ENCODE measurements around the gene ZMIZ1. TPM values are rescaled to one million over a fixed set of nuclear protein-coding genes. Genes with fewer than 3 reads are reported as not detected.

The ZMIZ1 gene
- total and polyA plus RNA-seq, 4 donors, result 3.9 to 19.1 (median 9.8) TPM

GRCh38 chr10:79182781-79183467 is 114.2 kb downstream of the ZMIZ1 start:
- H3K4me3 ChIP-seq (ENCODE audit: low read depth in 1 of 3, low read length in 3 of 3), result no peak overlapping the region
- H3K27ac ChIP-seq (ENCODE audit: low read depth in 1 of 2, low read length in 2 of 2), result no peak overlapping the region
- no peak for TF ChIP-seq RXRA (IDR thresholded peaks at IDR 0.05)
- TF ChIP-seq MAX (IDR thresholded peaks at IDR 0.05), result no peak
- TF ChIP-seq GABPA (IDR thresholded peaks at IDR 0.05 in 1 of 2, conservative IDR thresholded peaks at IDR 0.05 in 1 of 2), result no peak
- no peak for TF ChIP-seq HNF4G (IDR thresholded peaks at IDR 0.05)
- no peak for TF ChIP-seq JUND (IDR thresholded peaks at IDR 0.05)
- TF ChIP-seq FOXA1 (IDR thresholded peaks at IDR 0.05), result no peak
- no peak for TF ChIP-seq HNF4A (conservative IDR thresholded peaks at IDR 0.05)
- TF ChIP-seq ATF3 (IDR thresholded peaks at IDR 0.05), result no peak
- no peak for TF ChIP-seq SP1 (IDR thresholded peaks at IDR 0.05)
- TF ChIP-seq FOXA2 (IDR thresholded peaks at IDR 0.05), result no peak
- no peak for TF ChIP-seq CTCF (IDR thresholded peaks at IDR 0.05; ENCODE audit: low read depth, low read length, missing input control)
- TF ChIP-seq NR2F2 (IDR thresholded peaks at IDR 0.05), result no peak
- no peak for TF ChIP-seq TAF1 (conservative IDR thresholded peaks at IDR 0.05)
- TF ChIP-seq RAD21 (IDR thresholded peaks at IDR 0.05), result no peak
- TF ChIP-seq ZBTB33 (IDR thresholded peaks at IDR 0.05), result no peak
- TF ChIP-seq REST (IDR thresholded peaks at IDR 0.05), result no peak
- H3K9me3 ChIP-seq (ENCODE audit: control insufficient read depth in 4 of 4, low read length in 3 of 4), result no peaks in the 10 kb centered on the region
- 81% methylated on average over 14 of the region's 14 CpGs for WGBS
- no peak for DNase-seq (ENCODE audit: low spot score)
- no peaks in the 10 kb centered on the region for H3K27me3 ChIP-seq (ENCODE audit: control insufficient read depth in 4 of 4, insufficient read depth in 4 of 4, low read length in 3 of 4)
- no peaks in the 10 kb centered on the region for H3K36me3 ChIP-seq (ENCODE audit: control insufficient read depth in 4 of 4, insufficient read depth in 3 of 4, low read depth in 1 of 4, low read length in 3 of 4)
- peaks cover 18 to 61% (median 52%) of the 10 kb centered on the region in 4 donors for H3K4me1 ChIP-seq (ENCODE audit: control insufficient read depth in 4 of 4, insufficient read depth in 4 of 4, low read length in 3 of 4)
- no peak overlapping the region for H3K9ac ChIP-seq (ENCODE audit: low read depth in 1 of 2, low read length in 2 of 2)
